Measurements from ENCODE around the gene PLB1.

- no peak for TF ChIP-seq POLR2A (IDR thresholded peaks at IDR 0.05; ENCODE audit: low read length)
- no peak for TF ChIP-seq EP300 (IDR thresholded peaks at IDR 0.05)
- no peak for TF ChIP-seq SMC3 (IDR thresholded peaks at IDR 0.05)
- TF ChIP-seq, protein P1, sequence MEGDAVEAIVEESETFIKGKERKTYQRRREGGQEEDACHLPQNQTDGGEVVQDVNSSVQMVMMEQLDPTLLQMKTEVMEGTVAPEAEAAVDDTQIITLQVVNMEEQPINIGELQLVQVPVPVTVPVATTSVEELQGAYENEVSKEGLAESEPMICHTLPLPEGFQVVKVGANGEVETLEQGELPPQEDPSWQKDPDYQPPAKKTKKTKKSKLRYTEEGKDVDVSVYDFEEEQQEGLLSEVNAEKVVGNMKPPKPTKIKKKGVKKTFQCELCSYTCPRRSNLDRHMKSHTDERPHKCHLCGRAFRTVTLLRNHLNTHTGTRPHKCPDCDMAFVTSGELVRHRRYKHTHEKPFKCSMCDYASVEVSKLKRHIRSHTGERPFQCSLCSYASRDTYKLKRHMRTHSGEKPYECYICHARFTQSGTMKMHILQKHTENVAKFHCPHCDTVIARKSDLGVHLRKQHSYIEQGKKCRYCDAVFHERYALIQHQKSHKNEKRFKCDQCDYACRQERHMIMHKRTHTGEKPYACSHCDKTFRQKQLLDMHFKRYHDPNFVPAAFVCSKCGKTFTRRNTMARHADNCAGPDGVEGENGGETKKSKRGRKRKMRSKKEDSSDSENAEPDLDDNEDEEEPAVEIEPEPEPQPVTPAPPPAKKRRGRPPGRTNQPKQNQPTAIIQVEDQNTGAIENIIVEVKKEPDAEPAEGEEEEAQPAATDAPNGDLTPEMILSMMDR (IDR thresholded peaks at IDR 0.05): no peak
- TF ChIP-seq, protein P2, sequence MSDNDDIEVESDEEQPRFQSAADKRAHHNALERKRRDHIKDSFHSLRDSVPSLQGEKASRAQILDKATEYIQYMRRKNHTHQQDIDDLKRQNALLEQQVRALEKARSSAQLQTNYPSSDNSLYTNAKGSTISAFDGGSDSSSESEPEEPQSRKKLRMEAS (IDR thresholded peaks at IDR 0.05): no peak
- no peak for TF ChIP-seq KDM5A (IDR thresholded peaks at IDR 0.05)
- TF ChIP-seq MYC (IDR thresholded peaks at IDR 0.05; ENCODE audit: borderline replicate concordance, low read length): no peak
- TF ChIP-seq HDAC2 (IDR thresholded peaks at IDR 0.05): no peak
- no peak for TF ChIP-seq RCOR1 (IDR thresholded peaks at IDR 0.05; ENCODE audit: low read depth, low read length)
- TF ChIP-seq RAD21 (conservative IDR thresholded peaks at IDR 0.05 in 1 of 2, IDR thresholded peaks at IDR 0.05 in 1 of 2): no peak
- TF ChIP-seq ESRRA (IDR thresholded peaks at IDR 0.05; ENCODE audit: borderline replicate concordance, low read length): no peak
- no peak for TF ChIP-seq CEBPB (IDR thresholded peaks at IDR 0.05)
These were observed 50.4 kb downstream of the PLB1 start for GRCh38 chr2:28546242-28546641.

Measured in A549 (cell line).